OCI-LY7 (cell line): ENCODE results near the gene HMBS.

Experiments used
- EZH2phosphoT487 ChIP-seq: fragments of 200-600 bp; sonication (generic); IDR thresholded peaks from 2 replicates; pipeline ENCODE4 v1.6.1; 2018; ENCODE audit warnings: low read depth, borderline replicate concordance, mild to moderate bottlenecking, mixed run types, antibody characterized with exemption, low read length, moderate library complexity, mixed read lengths
- TF ChIP-seq, protein P1 (sequence below): fragments of 200-600 bp; sonication (generic); conservative IDR thresholded peaks from 2 replicates; pipeline ENCODE4 v1.5.1; 2014; ENCODE audit warnings: mild to moderate bottlenecking, antibody characterized with exemption, low read length, moderate library complexity, mixed read lengths

- TF ChIP-seq, protein P1, sequence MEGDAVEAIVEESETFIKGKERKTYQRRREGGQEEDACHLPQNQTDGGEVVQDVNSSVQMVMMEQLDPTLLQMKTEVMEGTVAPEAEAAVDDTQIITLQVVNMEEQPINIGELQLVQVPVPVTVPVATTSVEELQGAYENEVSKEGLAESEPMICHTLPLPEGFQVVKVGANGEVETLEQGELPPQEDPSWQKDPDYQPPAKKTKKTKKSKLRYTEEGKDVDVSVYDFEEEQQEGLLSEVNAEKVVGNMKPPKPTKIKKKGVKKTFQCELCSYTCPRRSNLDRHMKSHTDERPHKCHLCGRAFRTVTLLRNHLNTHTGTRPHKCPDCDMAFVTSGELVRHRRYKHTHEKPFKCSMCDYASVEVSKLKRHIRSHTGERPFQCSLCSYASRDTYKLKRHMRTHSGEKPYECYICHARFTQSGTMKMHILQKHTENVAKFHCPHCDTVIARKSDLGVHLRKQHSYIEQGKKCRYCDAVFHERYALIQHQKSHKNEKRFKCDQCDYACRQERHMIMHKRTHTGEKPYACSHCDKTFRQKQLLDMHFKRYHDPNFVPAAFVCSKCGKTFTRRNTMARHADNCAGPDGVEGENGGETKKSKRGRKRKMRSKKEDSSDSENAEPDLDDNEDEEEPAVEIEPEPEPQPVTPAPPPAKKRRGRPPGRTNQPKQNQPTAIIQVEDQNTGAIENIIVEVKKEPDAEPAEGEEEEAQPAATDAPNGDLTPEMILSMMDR = no peak
- TF ChIP-seq EZH2phosphoT487 = no peak
Observed at GRCh38 chr11:119054418-119054817, 30.3 kb upstream of the HMBS start.
